ENCODE data around the gene MAGEB17.

MAGEB17 gene

DNA sequence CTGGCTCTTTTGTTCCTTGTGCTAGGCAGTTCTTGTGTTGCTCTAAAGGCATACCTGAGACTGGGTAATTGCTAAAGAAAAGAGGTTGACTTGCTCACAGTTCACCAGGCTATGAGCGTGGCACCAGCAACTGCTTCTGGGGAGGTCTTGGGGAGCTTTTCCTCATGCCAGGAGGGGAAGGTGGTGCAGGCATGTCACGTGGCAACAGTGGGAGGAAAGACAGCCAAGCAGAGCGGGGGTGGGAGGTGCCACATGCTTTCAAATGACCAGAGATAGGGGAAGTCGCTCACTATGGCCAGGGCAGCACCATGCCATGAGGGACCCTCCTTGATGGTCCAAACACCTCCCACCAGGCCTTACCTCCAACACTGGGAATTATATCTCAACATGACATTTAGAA is 4.7 kb downstream of the MAGEB17 start:
- TF ChIP-seq GABPA (IDR thresholded peaks at IDR 0.05; ENCODE audit: low read depth) (no peak), SPI1 (IDR thresholded peaks at IDR 0.05; ENCODE audit: borderline replicate concordance, low read depth) (no peak), POLR2AphosphoS5 (IDR thresholded peaks at IDR 0.05; ENCODE audit: low read depth) (no peak)
- TF ChIP-seq, protein P1, sequence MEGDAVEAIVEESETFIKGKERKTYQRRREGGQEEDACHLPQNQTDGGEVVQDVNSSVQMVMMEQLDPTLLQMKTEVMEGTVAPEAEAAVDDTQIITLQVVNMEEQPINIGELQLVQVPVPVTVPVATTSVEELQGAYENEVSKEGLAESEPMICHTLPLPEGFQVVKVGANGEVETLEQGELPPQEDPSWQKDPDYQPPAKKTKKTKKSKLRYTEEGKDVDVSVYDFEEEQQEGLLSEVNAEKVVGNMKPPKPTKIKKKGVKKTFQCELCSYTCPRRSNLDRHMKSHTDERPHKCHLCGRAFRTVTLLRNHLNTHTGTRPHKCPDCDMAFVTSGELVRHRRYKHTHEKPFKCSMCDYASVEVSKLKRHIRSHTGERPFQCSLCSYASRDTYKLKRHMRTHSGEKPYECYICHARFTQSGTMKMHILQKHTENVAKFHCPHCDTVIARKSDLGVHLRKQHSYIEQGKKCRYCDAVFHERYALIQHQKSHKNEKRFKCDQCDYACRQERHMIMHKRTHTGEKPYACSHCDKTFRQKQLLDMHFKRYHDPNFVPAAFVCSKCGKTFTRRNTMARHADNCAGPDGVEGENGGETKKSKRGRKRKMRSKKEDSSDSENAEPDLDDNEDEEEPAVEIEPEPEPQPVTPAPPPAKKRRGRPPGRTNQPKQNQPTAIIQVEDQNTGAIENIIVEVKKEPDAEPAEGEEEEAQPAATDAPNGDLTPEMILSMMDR (IDR thresholded peaks at IDR 0.05; ENCODE audit: insufficient read depth, low read length), result no peak
- TF ChIP-seq, protein P2, sequence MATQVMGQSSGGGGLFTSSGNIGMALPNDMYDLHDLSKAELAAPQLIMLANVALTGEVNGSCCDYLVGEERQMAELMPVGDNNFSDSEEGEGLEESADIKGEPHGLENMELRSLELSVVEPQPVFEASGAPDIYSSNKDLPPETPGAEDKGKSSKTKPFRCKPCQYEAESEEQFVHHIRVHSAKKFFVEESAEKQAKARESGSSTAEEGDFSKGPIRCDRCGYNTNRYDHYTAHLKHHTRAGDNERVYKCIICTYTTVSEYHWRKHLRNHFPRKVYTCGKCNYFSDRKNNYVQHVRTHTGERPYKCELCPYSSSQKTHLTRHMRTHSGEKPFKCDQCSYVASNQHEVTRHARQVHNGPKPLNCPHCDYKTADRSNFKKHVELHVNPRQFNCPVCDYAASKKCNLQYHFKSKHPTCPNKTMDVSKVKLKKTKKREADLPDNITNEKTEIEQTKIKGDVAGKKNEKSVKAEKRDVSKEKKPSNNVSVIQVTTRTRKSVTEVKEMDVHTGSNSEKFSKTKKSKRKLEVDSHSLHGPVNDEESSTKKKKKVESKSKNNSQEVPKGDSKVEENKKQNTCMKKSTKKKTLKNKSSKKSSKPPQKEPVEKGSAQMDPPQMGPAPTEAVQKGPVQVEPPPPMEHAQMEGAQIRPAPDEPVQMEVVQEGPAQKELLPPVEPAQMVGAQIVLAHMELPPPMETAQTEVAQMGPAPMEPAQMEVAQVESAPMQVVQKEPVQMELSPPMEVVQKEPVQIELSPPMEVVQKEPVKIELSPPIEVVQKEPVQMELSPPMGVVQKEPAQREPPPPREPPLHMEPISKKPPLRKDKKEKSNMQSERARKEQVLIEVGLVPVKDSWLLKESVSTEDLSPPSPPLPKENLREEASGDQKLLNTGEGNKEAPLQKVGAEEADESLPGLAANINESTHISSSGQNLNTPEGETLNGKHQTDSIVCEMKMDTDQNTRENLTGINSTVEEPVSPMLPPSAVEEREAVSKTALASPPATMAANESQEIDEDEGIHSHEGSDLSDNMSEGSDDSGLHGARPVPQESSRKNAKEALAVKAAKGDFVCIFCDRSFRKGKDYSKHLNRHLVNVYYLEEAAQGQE (IDR thresholded peaks at IDR 0.05; ENCODE audit: insufficient replicate concordance, low read depth), result no peak

DNA sequence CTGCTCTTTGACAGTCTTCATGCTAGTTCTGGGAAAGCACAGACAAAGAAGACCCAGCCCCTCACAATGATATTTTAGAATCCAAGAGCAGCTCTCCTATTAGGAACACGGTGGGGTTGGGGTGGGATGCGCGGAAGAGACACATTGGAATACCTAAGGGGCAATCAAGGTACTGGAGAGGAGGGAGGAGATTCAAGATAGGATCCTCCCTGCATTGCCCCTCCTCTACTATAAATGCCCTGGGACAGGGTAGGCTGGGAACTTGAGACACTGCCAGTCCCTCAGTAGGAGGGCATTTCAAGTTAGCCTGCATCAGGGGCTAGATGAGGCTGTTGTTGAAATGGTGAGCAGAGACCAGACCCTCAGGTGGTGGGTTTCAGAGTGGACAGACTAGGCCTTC is 5.1 kb downstream of the MAGEB17 start:
- peaks cover 2% of the 10 kb centered on the region for H3K27me3 ChIP-seq (ENCODE audit: insufficient read depth, poor library complexity, severe bottlenecking)
- no peak for TF ChIP-seq GABPA (IDR thresholded peaks at IDR 0.05; ENCODE audit: low read depth)
- TF ChIP-seq SPI1 (IDR thresholded peaks at IDR 0.05; ENCODE audit: borderline replicate concordance, low read depth), result no peak
- TF ChIP-seq POLR2AphosphoS5 (IDR thresholded peaks at IDR 0.05; ENCODE audit: low read depth), result no peak
- TF ChIP-seq, protein P2 (IDR thresholded peaks at IDR 0.05; ENCODE audit: insufficient replicate concordance, low read depth), result no peak
- TF ChIP-seq, protein P1 (IDR thresholded peaks at IDR 0.05; ENCODE audit: insufficient read depth, low read length), result no peak
- DNase-seq (ENCODE audit: low read depth in 1 of 2, low spot score in 1 of 2), result no peak
- H3K4me3 ChIP-seq (replicated peaks; ENCODE audit: insufficient read depth, low read length), result no peak overlapping the region
- H3K27ac ChIP-seq (replicated peaks), result no peak overlapping the region

More for the DNA sequence above, 4.7 kb downstream of the MAGEB17 start:
- peaks cover 2% of the 10 kb centered on the region for H3K27me3 ChIP-seq (ENCODE audit: insufficient read depth, poor library complexity, severe bottlenecking)
- no peak overlapping the region for H3K27ac ChIP-seq (replicated peaks)
- no peak overlapping the region for H3K4me3 ChIP-seq (replicated peaks; ENCODE audit: insufficient read depth, low read length)
- DNase-seq (ENCODE audit: low read depth in 1 of 2, low spot score in 1 of 2), result no peak

DNA sequence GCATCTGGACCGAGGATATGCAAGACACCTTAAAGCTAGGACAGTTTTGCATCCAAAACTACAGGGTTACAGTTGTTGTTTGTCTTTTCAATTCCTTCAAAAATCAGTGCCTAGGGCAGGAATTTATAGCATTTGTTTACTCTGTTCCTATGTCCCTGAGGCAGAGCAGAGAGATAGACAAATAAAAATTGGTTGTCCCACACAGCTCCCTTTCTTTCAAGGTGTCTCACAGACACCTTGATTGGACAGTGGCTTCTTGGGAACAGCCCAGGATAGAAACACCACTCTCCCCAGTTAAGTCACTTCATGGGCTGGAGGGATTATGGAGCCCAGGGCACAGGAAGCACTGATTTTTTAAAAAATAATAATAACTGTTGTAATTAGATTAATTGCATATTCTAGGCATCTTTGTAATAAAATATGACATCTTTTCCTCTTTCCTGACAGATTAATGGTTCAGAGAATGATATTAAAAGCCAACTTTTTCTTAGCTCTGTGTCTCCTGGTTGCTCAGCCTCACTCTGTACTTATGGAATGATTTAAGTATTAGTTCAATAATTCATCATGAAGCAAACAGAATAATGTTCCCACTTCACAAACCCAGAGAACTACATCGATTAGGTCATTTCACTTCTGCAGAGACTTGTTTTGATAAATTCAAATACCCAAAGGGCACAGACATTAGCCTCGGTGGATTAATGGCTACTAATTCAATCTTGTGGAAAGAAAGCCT is 8.2 kb downstream of the MAGEB17 start:
- peaks cover 8% of the 10 kb centered on the region for H3K27me3 ChIP-seq (ENCODE audit: insufficient read depth, poor library complexity, severe bottlenecking)
- no peak overlapping the region for H3K27ac ChIP-seq (replicated peaks)
- H3K4me3 ChIP-seq (replicated peaks; ENCODE audit: insufficient read depth, low read length), result no peak overlapping the region
- no peak for DNase-seq (ENCODE audit: low read depth in 1 of 2, low spot score in 1 of 2)
- TF ChIP-seq SPI1 (IDR thresholded peaks at IDR 0.05; ENCODE audit: borderline replicate concordance, low read depth), result no peak
- TF ChIP-seq, protein P1 (IDR thresholded peaks at IDR 0.05; ENCODE audit: insufficient read depth, low read length), result no peak
- TF ChIP-seq GABPA (IDR thresholded peaks at IDR 0.05; ENCODE audit: low read depth), result no peak
- TF ChIP-seq POLR2AphosphoS5 (IDR thresholded peaks at IDR 0.05; ENCODE audit: low read depth), result no peak
- TF ChIP-seq, protein P2 (IDR thresholded peaks at IDR 0.05; ENCODE audit: insufficient replicate concordance, low read depth), result no peak
